Activated CD4-positive, alpha-beta T cell treated with anti-CD3 and anti-CD28 coated beads, Interleukin-2, amount 10 ng/mL, durations not matched to agents 24 days and 14 days (primary cell): ENCODE results near the gene PRPH. TPM values are rescaled to one million over a fixed set of nuclear protein-coding genes. Genes with fewer than 3 reads are reported as not detected.
A peak's percentile ranks its signal among the peaks of the same experiment; 100 is the strongest.

Experiments used
- DNase-seq: peaks from one replicate; pipeline ENCODE4 v3.0.0; 2022
- H3K27ac Mint-ChIP-seq: one replicate; pipeline ENCODE4 v1.8.0; 2022; ENCODE audit warnings: mild to moderate bottlenecking, mixed read lengths
- H3K27me3 Mint-ChIP-seq: one replicate; pipeline ENCODE4 v1.8.0; 2022; ENCODE audit warnings: mixed read lengths
- H3K36me3 Mint-ChIP-seq: one replicate; pipeline ENCODE4 v1.8.0; 2022; ENCODE audit warnings: low read depth, mild to moderate bottlenecking, mixed read lengths
- H3K4me1 Mint-ChIP-seq: one replicate; pipeline ENCODE4 v1.8.0; 2021; ENCODE audit warnings: mixed read lengths
- H3K4me3 Mint-ChIP-seq: one replicate; pipeline ENCODE4 v1.8.0; 2022; ENCODE audit warnings: mild to moderate bottlenecking, moderate library complexity, mixed read lengths
- H3K9me3 Mint-ChIP-seq: one replicate; pipeline ENCODE4 v1.8.0; 2021; ENCODE audit warnings: mixed read lengths
- intact Hi-C: fragments of 100-400 bp; cut with micrococcal nuclease; formaldehyde crosslinking; loops from one replicate; pipeline ENCODE4 v1.15.1; 2023
- total RNA-seq: library from RNA; stranded (reverse); gene quantifications from 2 replicates; pipeline ENCODE4 v1.2.3, GENCODE V29; 2022

PRPH gene
- total RNA-seq, 1 donor from 2014 or later = 0.23 TPM

DNA sequence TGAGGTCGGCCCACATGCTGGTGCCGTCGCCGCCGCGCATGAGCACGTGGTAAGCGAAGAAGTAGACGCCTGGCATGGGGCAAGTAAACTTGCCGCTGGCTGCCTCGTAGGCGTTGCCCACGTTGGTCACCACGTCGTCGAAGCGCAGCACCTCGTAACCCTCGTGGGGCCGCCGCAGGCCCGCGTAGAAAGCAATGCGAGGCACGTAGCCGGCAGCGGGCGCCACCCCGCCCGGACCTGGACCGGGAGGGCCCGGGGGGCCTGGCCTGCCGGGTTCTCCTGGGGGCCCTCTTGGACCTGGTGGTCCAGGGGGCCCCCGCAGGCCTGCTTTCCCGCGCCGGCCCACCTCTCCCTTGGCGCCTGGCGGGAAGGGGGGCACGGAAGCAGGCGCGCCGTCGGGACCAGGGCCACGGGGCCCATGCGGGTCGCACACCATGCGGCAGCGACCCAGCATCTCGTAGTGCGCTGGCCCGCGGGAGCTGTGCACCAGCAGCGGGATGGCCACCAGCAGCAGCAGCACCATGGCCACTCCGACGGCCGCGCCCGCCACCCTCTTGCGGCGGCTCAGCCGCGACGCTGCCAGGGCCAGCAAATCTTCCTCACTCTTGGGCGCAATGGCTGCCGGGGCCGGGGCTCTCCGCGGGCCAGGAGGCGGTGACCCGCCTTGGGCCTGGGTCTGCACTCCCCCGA lies 41.2 kb downstream of the PRPH start:
- H3K36me3 Mint-ChIP-seq = peaks cover 13% of the 10 kb centered on the region
- H3K4me1 Mint-ChIP-seq = peaks cover 21% of the 10 kb centered on the region
- no peak for DNase-seq
- H3K4me3 Mint-ChIP-seq = no peak overlapping the region
- H3K27ac Mint-ChIP-seq = no peak overlapping the region
- peaks cover 81% of the 10 kb centered on the region for H3K27me3 Mint-ChIP-seq
- no peaks in the 10 kb centered on the region for H3K9me3 Mint-ChIP-seq
- intact Hi-C loops = no loop called here

DNA sequence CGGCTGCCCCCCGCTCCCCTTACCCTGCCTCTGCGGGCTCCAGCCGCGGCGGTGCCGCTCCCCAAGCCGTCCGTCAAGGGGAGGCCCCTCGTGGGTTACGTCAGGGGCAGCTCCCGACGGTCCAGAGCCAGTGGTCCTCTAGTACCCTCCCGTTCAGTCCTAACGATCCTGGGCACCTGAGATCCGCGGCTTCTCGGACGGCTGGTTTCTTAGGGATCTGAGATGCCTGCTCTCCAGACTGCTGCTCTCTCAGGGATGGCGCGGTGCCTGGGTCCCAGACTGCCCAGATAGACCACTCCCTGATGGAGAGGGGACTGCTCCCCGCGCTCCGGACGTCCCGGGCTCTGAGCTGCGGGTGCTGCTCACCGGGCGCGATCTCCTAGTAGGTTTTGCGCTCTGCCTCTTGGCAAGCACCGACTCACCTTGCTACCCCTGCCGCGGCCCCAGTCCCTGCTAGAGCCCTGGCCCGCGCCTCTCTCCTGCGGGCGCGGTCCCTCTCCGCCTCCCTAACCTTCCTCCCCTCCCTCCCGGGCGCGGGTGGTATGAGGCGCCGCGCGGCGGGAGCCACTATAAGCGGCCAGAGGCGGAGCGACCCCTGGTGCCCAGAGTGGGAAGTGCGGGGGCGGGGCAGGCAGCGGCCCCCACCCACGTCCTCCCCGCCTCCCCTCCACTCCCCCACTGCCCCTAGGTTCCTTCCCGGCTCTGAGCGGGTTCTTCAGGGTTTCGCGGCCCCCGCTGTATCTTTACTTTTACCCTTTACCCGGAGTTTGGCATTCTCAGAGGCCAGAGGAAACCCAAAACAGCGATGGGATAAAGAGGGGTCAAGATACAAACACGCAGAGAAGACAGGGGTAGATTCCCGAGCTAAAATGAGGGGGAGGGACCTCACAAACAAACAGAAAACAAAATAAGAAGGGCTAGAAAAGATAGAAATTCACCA lies 42.0 kb downstream of the PRPH start, which contains the start of gene C1QL4:
C1QL4 (minus strand) TSS at position 544 of the 940 bp plus-strand sequence. CDS start 711 bp downstream, outside the sequence.
- peaks cover 19% of the 10 kb centered on the region for H3K4me1 Mint-ChIP-seq
- peaks cover 6% of the 10 kb centered on the region for H3K36me3 Mint-ChIP-seq
- H3K27me3 Mint-ChIP-seq = peaks cover 85% of the 10 kb centered on the region
- peak; percentile 97 for DNase-seq
- H3K9me3 Mint-ChIP-seq = no peaks in the 10 kb centered on the region
- H3K27ac Mint-ChIP-seq = no peak within 1 kb of the TSS
- peak within 1 kb of the TSS; percentile 69 for H3K4me3 Mint-ChIP-seq
- intact Hi-C loops = loop anchor here (1.0 kb wide), 2 partner anchors 8 to 40 kb away; no protein-coding TSS in a partner anchor

GRCh38 chr12:49338830-49339463 lies 44.0 kb downstream of the PRPH start:
- Mint-ChIP-seq H3K4me1 (peaks cover 28% of the 10 kb centered on the region), H3K36me3 (no peaks in the 10 kb centered on the region), H3K4me3 (no peak overlapping the region), H3K27ac (no peak overlapping the region), H3K27me3 (peaks cover 86% of the 10 kb centered on the region), H3K9me3 (no peaks in the 10 kb centered on the region)
- intact Hi-C loops = no loop called here
- no peak for DNase-seq

GRCh38 chr12:49339464-49339861 lies 44.5 kb downstream of the PRPH start:
- Mint-ChIP-seq H3K4me1 (peaks cover 29% of the 10 kb centered on the region), H3K36me3 (no peaks in the 10 kb centered on the region), H3K4me3 (no peak overlapping the region), H3K27me3 (peaks cover 86% of the 10 kb centered on the region), H3K9me3 (no peaks in the 10 kb centered on the region), H3K27ac (no peak overlapping the region)
- no peak for DNase-seq
- intact Hi-C loops = no loop called here

GRCh38 chr12:49340095-49340870 lies 45.3 kb downstream of the PRPH start:
- intact Hi-C loops = loop anchor here (5.0 kb wide), 2 partner anchors 248 to 363 kb away; partner anchors contain the start of genes DHH and WNT1
- DNase-seq = no peak
- Mint-ChIP-seq H3K36me3 (no peaks in the 10 kb centered on the region), H3K4me3 (no peak overlapping the region), H3K27me3 (peaks cover 81% of the 10 kb centered on the region), H3K4me1 (peaks cover 29% of the 10 kb centered on the region), H3K9me3 (no peaks in the 10 kb centered on the region), H3K27ac (no peak overlapping the region)

DNA sequence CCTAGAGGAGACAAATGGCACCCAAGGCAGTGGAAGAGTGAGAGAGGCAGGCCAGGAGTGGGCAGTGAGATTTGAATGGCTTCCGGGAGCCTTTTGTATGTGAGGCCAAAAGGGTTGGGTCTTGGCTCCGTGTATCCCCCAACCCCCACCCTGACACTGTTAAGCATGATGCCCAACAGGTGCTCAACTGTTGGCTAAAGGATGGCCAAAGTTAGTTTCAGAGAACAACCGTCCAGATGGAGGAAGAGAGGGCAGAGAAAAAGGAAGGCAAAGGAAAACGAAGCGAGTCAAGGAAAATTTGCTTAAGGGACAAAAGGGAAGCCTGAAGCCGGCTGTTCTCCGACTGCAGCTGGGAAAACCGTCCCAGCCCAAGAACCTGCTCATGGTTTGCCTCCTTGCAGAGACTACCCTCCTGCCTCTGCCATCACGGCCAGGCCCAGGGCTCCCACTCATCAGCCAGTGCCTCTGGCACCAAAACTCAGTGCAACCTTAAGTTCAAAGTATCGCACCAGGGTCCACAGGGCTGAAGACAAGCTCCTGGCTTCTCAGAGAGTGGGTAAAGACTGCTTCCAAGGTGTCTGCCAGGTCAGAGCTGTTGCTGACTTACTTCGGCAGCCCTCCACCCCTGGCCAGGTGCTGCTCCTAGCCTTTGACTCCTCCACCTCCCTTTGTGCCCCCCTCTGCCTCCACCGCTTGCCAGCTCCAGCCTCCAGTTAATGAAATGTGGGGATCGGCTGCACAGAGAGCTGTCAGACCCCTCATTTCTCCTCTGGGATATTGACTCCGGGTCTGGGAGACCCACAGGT lies 46.2 kb downstream of the PRPH start:
- Mint-ChIP-seq H3K36me3 (no peaks in the 10 kb centered on the region), H3K4me3 (no peak overlapping the region), H3K4me1 (peaks cover 30% of the 10 kb centered on the region), H3K27ac (no peak overlapping the region), H3K27me3 (peaks cover 82% of the 10 kb centered on the region), H3K9me3 (no peaks in the 10 kb centered on the region)
- intact Hi-C loops = loop anchor here (5.0 kb wide), 2 partner anchors 249 to 364 kb away; partner anchors contain the start of genes DHH and WNT1
- no peak for DNase-seq

GRCh38 chr12:49341777-49342065 lies 46.8 kb downstream of the PRPH start:
- no peak overlapping the region for H3K27ac Mint-ChIP-seq
- intact Hi-C loops = loop anchor here (1.0 to 5.0 kb wide), 3 partner anchors 53 to 364 kb away; partner anchors contain the start of genes DHH and WNT1
- no peak overlapping the region for H3K4me3 Mint-ChIP-seq
- no peak for DNase-seq
- H3K27me3 Mint-ChIP-seq = peaks cover 84% of the 10 kb centered on the region
- peaks cover 36% of the 10 kb centered on the region for H3K4me1 Mint-ChIP-seq
- no peaks in the 10 kb centered on the region for H3K9me3 Mint-ChIP-seq
- no peaks in the 10 kb centered on the region for H3K36me3 Mint-ChIP-seq

DNA sequence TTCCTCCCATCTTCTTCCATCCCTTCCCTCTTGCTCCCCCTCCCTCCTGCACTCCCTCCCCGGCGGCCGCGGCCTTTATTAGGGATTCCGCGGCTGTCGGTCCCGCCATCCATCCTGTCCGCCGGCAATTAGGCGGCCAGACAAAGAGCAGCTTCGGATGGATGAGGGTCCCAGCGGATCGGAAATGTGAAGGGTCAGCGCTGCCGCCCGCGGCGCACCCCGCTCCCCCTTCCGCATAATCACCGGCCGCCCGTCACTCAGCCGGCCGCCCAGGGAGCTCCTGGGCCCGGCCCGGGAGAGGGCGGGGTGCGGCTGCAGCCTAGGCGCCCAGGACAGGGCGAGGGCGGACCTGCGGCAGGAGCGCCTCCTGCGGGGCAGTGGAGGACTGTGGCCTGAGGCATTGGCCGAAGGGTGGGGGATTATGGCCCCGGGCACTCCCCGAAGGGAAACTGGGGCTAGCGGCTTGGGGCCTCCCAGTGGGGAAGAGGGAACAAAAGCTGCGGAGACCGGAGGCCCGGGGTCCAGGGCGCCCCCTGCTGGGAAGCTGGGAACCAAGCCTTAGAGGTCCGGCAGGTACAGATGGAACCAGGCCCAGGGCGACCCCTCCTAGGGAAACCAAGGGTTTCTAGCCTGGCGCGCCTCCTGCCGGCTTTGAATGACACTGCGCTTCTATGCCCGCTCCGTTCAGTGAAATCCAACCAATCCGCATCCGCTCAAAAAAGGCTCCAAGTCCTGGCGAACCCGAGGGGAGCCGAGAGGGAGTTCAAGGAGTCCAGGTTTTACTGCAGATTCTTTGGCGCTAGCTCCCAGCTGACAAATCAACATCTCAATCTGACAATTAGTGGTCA lies 47.3 kb downstream of the PRPH start:
- Mint-ChIP-seq H3K27ac (no peak overlapping the region), H3K4me1 (peaks cover 37% of the 10 kb centered on the region)
- peak; percentile 92 for DNase-seq

DNA sequence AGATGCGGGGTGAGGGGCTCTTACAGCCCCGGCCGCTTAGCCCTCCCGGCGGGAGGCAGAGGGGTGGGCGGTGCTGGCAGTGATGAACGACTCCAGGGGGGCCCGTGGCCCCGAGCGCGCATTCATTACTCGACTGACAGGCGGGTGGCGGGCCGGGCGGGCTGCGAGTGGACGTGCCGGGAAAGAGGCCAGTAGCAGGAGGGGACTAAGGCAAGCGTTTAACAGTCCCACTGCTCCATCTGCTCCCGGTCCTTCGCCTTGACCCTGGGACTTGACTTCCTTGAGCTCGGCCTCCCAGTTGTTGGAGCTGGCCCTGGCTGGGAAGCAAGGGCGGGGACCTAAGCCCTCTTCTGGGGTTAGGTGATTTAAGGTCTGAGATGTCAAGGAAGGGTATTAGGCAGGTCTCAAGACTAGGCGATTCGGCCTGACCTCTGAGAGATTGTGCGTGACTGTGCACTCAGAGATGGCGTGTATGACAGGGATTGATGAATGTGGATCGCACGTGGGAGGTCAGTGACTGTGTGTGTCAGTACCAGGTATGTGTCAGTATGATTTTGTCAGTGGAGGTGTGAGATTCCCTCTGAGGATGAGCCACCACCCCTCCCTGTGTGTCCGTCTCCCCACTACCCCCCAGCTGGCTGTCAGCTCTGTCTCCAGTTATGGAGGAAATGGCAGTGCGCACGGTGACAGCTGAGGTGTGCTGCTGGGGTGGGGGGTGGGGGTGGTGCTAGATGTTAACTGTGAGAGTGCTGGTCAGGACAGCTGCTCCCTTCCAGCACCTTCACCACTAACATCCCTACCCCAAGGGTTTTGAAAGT lies 48.2 kb downstream of the PRPH start:
- H3K9me3 Mint-ChIP-seq = no peaks in the 10 kb centered on the region
- peak overlapping the region; percentile 68 for H3K4me3 Mint-ChIP-seq
- no peaks in the 10 kb centered on the region for H3K36me3 Mint-ChIP-seq
- no peak overlapping the region for H3K27ac Mint-ChIP-seq
- H3K27me3 Mint-ChIP-seq = peaks cover 82% of the 10 kb centered on the region
- intact Hi-C loops = loop anchor here (1.0 to 5.0 kb wide), 3 partner anchors 55 to 366 kb away; partner anchors contain the start of genes DHH and WNT1
- no peak for DNase-seq
- H3K4me1 Mint-ChIP-seq = peaks cover 31% of the 10 kb centered on the region

More for the DNA sequence above, 47.3 kb downstream of the PRPH start:
- Mint-ChIP-seq H3K4me3 (peak overlapping the region; percentile 68), H3K9me3 (no peaks in the 10 kb centered on the region), H3K36me3 (no peaks in the 10 kb centered on the region), H3K27me3 (peaks cover 84% of the 10 kb centered on the region)
- intact Hi-C loops = loop anchor here (1.0 to 5.0 kb wide), 3 partner anchors 54 to 365 kb away; partner anchors contain the start of genes DHH and WNT1

GRCh38 chr12:49344486-49345050 lies 49.6 kb downstream of the PRPH start:
- Mint-ChIP-seq H3K4me3 (no peak overlapping the region), H3K9me3 (no peaks in the 10 kb centered on the region), H3K27me3 (peaks cover 80% of the 10 kb centered on the region), H3K4me1 (peaks cover 31% of the 10 kb centered on the region), H3K36me3 (no peaks in the 10 kb centered on the region), H3K27ac (no peak overlapping the region)
- no peak for DNase-seq
- intact Hi-C loops = loop anchor here (1.0 to 5.0 kb wide), 3 partner anchors 7 to 367 kb away; partner anchors contain the start of genes C1QL4, DHH and WNT1
